ENCODE measurements around the gene EIF3J.
"Not testable (repeated sequence)": the region's sequence is repeated elsewhere in the genome, so short reads cannot be mapped to it uniquely, and the experiment has no call there.

The EIF3J gene, protein sequence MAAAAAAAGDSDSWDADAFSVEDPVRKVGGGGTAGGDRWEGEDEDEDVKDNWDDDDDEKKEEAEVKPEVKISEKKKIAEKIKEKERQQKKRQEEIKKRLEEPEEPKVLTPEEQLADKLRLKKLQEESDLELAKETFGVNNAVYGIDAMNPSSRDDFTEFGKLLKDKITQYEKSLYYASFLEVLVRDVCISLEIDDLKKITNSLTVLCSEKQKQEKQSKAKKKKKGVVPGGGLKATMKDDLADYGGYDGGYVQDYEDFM

DNA sequence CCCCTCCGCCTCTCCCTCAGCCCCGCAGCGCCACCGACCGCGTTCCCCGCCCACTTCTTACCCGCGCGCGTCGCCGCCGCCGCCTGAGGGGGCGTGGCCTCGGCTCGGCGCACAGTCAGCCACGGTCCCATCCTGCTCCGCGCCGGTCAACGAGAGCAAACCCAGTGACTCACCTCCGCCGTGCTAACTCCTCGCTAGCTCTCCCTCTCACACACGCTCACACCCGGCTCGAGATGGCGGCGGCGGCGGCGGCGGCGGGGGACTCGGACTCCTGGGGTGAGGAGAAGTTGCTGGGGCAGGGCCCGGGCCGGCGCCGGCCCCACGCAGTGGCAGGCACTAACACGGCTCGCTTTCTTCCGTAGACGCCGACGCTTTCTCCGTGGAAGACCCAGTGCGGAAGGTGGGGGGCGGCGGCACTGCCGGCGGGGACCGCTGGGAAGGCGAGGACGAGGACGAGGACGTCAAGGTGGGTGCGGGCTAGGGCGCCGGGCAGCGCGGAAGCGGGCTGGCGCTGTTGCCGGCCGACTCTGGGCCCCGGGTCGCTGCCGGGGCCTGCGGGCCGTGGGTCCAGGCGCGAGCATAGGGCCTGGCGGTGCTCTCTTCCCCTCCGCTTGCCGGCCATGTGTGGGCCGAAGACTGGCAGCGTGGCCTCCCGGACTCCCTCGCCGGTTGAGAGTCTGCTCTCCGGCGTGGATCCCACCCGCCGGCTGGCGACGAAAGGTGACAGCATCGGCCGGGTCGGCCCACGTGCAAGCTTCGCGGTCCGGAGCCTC lies at the start of gene EIF3J:
Gene EIF3J (plus strand): TSS at position 186 of the 773 bp plus-strand sequence. CDS start 48 bp downstream, at position 234.
- DNase-seq, result peak; percentile 95

GRCh38 chr15:44489464-44489863 lies 47.5 kb upstream of the EIF3J start:
- no peak for DNase-seq

- DNase-seq, result no peak
Measured at GRCh38 chr15:44490622-44491021, 46.3 kb upstream of the EIF3J start.

DNA sequence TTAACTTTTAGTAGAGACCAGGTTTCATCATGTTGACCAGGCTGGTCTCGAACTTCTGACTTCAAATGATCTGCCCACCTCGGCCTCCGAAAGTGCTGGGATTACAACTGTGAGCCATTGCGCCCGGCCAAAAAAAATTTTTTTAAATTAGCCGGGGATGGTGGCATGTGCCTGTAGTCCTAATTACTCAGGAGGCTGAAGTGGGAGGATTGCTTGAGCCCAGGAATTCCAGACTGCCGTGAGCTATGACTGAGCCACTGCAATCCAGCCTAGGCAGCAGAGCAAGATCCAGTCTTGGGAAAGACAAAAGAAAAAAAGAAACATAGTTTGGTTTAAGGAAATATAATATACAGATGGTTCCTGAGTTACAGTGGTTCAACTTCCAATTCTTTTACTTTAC lies 44.9 kb upstream of the EIF3J start:
- DNase-seq, result no peak

- no peak for DNase-seq
Measured at GRCh38 chr15:44492672-44493071, 44.3 kb upstream of the EIF3J start.

DNA sequence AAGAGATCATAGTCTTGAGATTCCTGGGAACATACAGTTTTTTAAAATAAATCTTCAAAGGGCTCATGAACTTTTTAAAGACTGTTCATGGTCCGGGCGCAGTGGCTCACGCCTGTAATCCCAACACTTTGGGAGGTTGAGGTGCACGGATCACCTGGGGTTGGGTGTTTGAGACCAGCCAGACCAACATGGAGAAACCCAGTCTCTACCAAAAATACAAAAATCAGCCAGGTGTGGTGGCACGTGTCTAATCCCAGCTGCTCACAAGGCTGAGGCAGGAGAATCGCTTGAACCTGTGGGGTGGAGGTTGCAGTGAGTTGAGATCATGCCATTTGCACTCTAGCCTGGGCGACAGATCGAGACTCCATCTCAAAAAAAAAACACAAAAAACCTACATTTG lies 41.4 kb upstream of the EIF3J start:
- DNase-seq, result no peak

DNA sequence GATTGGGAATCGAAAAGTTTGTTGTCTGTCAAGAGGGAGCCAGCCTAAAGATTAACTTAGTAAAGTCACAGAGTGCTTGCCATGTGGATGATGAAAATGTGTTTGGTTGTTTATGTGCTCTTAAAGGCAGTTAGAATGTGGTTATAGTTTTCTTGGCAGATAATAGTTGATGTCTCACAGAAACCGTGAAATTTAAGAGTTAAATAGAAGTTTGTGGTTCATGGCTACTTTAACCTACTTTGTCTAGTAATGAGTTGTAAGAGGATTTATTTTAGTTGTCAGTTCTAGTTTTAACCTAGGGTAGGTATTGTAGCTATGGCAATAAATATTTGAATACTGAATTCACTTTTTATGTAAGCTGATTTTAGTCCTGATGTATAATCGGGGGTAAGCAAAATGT lies 36.4 kb upstream of the EIF3J start:
- DNase-seq, result no peak

GRCh38 chr15:44501768-44502366 lies 35.1 kb upstream of the EIF3J start:
- peak; percentile 12 for DNase-seq

DNA sequence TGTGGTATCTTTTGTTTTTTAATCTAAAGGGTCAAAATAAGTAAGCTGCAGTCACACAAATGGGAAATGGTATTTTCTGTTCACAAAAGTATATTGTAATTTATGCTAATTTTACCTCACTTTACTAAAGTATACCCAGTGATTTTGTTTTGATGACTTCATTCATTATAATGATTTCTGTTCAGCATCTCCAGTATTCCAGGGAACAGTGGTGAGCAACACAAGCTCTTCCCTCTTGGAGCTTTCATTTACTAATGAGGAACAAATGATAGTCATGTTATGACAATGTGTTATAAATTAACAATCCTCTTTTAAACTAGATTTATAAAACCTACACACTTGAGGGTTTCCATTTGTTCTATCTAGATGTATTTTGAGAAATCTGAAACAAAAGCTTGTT lies 20.5 kb upstream of the EIF3J start:
- DNase-seq, result no peak

DNA sequence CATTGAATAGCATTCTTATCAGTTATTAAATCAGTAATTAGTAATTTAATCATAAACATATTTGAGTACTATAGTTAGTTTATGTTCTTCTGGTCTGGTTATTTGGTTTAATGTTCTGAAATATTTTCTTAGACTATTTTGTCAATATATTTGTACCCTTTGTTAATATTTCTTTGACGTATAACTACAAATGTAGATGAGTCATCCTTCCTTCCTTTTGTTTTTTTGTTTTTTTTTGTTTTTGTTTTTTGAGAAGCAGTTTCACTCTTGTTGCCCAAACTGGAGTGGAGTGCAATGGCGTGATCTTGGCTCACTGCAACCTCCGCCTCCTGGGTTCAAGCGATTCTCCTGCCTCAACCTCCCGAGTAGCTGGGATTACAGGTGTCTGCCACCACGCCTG lies 17.4 kb upstream of the EIF3J start:
- DNase-seq, result no peak

DNA sequence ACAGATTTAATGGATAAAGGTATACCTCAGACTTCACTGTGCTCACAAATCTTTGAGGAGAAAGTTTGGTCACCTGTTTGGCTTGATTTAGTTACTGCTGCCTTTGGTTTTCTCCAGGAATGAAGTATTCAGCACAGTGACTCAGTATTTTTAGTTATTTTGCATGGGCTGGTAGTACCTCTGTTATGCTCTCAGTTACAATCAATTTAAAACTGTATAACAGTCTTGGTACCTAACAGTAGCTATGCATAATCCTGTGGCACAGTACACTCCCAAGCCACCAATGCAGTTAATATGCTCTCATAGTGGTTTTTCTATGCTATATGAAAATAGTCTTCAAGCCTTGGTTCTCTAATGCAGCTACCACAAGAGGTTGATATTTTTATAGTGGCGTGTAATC lies 11.9 kb upstream of the EIF3J start:
- DNase-seq, result no peak

DNA sequence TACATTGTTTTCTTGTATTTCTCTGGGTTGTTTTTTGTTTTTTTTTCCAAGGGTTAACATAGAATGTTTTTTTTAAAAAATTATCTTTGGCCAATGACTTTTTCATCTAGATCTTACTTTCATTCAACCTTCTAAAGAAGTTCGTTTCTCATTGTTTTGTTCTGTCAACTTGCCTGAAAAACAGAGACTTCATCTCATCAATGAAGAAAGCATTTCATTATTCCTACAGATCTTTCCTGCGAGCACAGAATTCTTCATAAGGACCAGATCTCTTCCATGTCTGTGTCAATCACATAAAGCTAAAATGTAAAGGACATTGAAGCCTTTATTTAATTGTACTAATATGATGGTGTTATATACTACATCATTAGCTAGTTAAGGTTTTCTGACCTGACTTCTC lies 9.7 kb upstream of the EIF3J start:
- DNase-seq, result no peak

DNA sequence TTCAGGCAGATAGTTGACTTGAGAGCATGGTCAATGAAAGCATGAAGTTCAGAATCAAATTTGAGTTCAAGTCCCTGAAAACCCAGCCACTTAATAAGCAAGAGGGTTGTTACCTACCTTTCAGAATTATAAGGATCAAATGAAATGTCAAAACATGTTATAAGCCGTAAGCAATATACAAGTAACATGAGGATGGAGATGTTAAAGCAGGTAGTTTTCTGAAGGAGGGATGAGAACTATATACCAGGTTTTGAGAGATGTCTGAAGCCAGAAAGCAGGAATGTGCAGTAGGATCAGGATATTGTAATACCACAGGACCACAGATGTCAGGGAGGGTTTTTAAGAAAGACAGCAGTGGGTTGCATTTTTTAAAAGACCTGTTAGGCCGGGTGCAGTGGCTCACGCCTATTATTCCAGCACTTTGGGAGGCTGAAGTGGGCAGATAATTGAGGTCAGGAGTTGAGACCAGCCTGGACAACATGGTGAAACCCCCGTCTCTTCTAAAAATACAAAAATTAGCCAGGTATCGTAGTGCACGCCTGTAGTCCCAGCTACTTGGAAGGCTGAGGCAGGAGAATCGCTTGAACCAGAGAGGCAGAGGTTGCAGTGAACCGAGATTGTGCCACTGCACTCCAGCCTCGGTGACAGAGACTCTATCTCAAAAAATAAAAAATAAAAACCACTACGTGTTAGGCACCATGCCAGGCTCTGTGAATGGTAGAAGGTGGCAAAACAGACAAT lies 6.9 kb upstream of the EIF3J start:
- no peak for DNase-seq

- DNase-seq, result no peak
Measured at GRCh38 chr15:44530653-44531052, 6.3 kb upstream of the EIF3J start.

DNA sequence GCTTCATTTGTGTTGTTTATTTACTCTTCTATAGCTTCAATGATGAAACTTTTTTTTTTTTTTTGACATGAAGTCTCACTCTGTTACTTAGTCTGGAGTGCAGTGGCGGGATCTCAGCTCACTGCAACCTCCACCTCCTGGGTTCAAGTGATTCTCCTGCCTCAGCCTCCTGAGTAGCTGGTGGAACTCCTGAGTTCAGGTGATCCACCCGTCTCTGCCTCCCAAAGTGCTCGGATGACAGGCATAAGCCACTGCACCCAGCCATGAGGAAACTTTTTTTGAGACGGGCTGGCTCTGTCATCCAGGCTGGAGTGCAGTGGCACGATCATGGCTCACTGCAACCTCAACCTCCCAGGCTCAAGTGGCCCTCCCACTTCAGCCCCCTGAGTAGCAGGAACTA lies 4.7 kb upstream of the EIF3J start:
- not testable (repeated sequence) for DNase-seq

- DNase-seq, result no peak
Measured at GRCh38 chr15:44532689-44533088, 4.3 kb upstream of the EIF3J start.

GRCh38 chr15:44535092-44535491 lies 1.9 kb upstream of the EIF3J start:
- DNase-seq, result no peak

DNA sequence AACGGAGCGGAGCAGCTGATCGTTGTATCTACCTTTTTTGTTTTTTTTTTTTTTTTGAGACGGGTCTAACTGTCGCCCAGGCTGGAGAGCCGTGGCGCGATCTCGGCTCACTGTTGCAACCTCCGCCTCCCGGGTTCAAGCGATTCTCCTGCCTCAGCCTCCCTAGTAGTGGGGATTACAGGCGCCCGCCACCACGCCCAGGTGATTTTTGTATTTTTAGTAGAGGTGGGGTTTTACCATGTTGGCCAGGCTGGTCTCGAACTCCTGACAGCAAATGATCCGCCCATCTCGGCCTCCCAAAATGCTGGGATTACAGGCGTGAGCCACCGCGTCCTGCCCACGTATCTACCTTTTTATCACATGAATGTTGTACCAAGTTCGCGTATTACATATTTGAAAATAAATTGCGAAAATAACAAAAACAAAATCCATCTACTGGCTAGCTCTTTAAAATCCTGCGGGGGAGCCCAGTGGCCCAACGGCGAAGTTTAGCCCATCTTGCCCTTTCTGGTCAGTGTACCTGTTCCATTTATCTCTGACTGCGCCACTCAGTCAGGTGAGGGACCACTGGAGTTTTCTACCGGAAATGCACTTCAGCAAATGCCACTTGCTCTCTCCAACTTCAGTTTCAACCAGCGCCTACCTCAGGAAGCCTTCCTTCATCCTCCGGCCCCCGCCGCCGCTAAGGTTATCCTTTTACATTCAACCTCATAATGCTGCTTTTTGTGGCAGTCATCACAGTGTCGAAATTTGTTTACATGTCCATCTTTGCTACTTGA lies 1.2 kb upstream of the EIF3J start:
- DNase-seq, result no peak

DNA sequence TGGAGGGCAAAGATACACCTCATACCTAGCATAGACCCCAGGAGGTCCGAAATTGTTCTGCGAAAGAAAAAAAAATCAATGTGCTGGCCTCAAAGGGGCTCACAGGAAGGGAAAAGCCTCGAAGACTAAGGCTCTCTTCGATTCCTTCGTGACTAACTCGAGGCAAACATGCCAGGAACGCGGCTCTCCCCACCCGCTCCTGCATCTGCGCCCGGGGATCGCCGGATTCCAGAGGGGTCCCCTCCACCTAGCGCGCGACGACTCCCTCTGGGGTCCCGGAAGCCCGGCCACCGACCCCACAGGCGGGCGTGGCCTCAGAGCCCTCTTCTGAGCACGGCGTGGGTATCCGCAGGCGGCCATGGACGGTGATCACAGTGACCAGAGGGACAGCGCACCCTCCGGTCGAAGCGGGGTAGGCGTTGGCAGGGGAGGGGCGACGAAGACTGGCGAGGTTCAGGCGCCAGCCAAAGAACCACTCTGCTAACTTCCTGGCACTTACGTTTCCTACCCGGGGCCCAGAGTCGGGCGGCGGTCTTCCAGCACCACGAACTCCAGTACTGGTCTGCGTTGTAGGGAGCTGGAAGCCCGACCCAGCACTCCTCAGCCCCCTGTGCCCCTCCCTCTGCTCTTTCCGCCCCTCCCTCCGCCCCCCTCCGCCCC lies 515 bp upstream of the EIF3J start:
- DNase-seq, result no peak

GRCh38 chr15:44537735-44538240 lies 841 bp downstream of the EIF3J start:
- no peak for DNase-seq

DNA sequence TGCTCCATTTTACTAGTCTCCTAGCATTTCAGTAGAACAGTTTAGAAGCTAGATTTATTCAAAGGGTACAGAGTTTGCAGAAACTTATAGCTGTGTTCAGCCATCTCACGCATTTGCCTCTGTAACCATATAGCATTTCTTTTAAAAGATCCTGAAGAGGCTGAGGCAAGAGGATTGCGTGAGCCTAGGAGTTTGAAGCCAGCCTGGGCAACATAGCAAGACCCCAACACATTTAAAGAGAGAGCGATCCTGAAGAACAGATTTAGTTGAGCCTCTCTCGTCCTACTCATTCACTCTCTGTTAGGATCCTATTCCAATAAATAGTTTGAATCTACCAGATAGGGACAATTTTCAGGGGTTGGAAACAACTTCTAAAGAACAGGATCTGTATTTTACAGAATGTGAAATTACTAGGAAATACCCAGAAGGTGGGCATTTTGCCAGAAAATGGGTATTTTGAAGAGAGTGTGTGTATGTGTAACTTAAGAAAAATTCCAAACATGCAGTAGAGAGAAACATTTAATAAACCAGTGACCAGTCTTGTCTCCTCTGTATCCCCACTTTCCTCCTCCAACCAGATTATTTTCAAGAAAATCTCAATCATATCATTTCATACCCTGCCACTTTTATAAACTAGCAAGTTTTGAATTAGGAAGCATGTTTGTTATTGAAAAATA lies 4.5 kb downstream of the EIF3J start:
- no peak for DNase-seq

Data from GDM1 (cell line).